Measurements from ENCODE around the gene NMU. TPM values are rescaled to one million over a fixed set of nuclear protein-coding genes. Genes with fewer than 3 reads are reported as not detected.

NMU gene
- total RNA-seq, 1 donor from 2014 or later = not detected

GRCh38 chr4:55666535-55666934 lies 30.4 kb upstream of the NMU start:
- intact Hi-C loops (cut with micrococcal nuclease) = no loop called here
- no peak for TF ChIP-seq CTCF (IDR thresholded peaks at IDR 0.05; ENCODE audit: borderline replicate concordance)
- Histone ChIP-seq H3K27ac (replicated peaks) (no peak overlapping the region), H3K4me1 (no peaks in the 10 kb centered on the region), H3K4me3 (no peak overlapping the region), H3K9me3 (replicated peaks) (peaks cover 2% of the 10 kb centered on the region), H3K36me3 (no peaks in the 10 kb centered on the region), H3K27me3 (ENCODE audit: low read depth) (peaks cover 19% of the 10 kb centered on the region)
- no peak for DNase-seq

GRCh38 chr4:55663145-55663544 lies 27.0 kb upstream of the NMU start:
- TF ChIP-seq CTCF (IDR thresholded peaks at IDR 0.05; ENCODE audit: borderline replicate concordance) = no peak
- no peak for DNase-seq
- intact Hi-C loops (cut with micrococcal nuclease) = no loop called here
- Histone ChIP-seq H3K27ac (replicated peaks) (no peak overlapping the region), H3K36me3 (no peaks in the 10 kb centered on the region), H3K9me3 (replicated peaks) (no peaks in the 10 kb centered on the region), H3K27me3 (ENCODE audit: low read depth) (peaks cover 19% of the 10 kb centered on the region), H3K4me1 (no peaks in the 10 kb centered on the region), H3K4me3 (no peak overlapping the region)

- no peaks in the 10 kb centered on the region for H3K4me1 ChIP-seq
- intact Hi-C loops (cut with micrococcal nuclease) = no loop called here
- peaks cover 15% of the 10 kb centered on the region for H3K27me3 ChIP-seq (ENCODE audit: low read depth)
- no peak for TF ChIP-seq CTCF (IDR thresholded peaks at IDR 0.05; ENCODE audit: borderline replicate concordance)
- no peaks in the 10 kb centered on the region for H3K36me3 ChIP-seq
- H3K4me3 ChIP-seq = no peak overlapping the region
- no peaks in the 10 kb centered on the region for H3K9me3 ChIP-seq (replicated peaks)
- H3K27ac ChIP-seq (replicated peaks) = no peak overlapping the region
- no peak for DNase-seq
These were observed 25.4 kb upstream of the NMU start for GRCh38 chr4:55661398-55662056.

- Histone ChIP-seq H3K9me3 (replicated peaks) (no peaks in the 10 kb centered on the region), H3K36me3 (no peaks in the 10 kb centered on the region), H3K4me3 (no peak overlapping the region), H3K27ac (replicated peaks) (no peak overlapping the region), H3K4me1 (no peaks in the 10 kb centered on the region), H3K27me3 (ENCODE audit: low read depth) (peaks cover 11% of the 10 kb centered on the region)
- intact Hi-C loops (cut with micrococcal nuclease) = no loop called here
- no peak for DNase-seq
- no peak for TF ChIP-seq CTCF (IDR thresholded peaks at IDR 0.05; ENCODE audit: borderline replicate concordance)
These were observed 22.6 kb upstream of the NMU start for GRCh38 chr4:55658657-55659056.

DNA sequence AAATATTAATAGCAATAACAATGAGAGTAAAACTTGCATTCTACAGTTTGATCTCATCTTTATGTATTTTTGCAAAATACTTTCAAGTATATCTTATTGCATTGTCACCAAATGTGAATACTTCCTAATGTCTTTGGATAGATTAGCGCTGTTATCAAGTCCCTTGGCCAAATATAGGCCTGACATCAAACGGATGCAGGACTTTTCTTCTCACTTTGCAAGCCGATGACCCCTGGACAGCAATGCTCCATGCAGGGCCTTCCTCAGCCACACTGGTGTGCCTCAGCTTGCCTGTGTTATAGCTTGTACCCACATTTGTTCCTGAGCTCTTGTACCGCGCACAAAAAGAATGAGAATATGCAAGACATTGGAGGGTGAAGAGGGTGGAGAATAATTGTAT lies 18.0 kb upstream of the NMU start:
- DNase-seq = no peak
- H3K36me3 ChIP-seq = no peaks in the 10 kb centered on the region
- no peak overlapping the region for H3K4me3 ChIP-seq
- no peak for TF ChIP-seq CTCF (IDR thresholded peaks at IDR 0.05; ENCODE audit: borderline replicate concordance)
- H3K4me1 ChIP-seq = no peaks in the 10 kb centered on the region
- H3K9me3 ChIP-seq (replicated peaks) = no peaks in the 10 kb centered on the region
- H3K27ac ChIP-seq (replicated peaks) = no peak overlapping the region
- intact Hi-C loops (cut with micrococcal nuclease) = no loop called here
- peaks cover 11% of the 10 kb centered on the region for H3K27me3 ChIP-seq (ENCODE audit: low read depth)
